Stimulated activated CD8-positive, alpha-beta memory T cell treated with anti-CD3 and anti-CD28 coated beads, Interleukin-7, amount 100 ng/mL, for 24 hours (primary cell): ENCODE measurements around the gene NOL9.
A peak's percentile ranks its signal among the peaks of the same experiment; 100 is the strongest.
"Not testable (repeated sequence)": the region's sequence is repeated elsewhere in the genome, so short reads cannot be mapped to it uniquely, and the experiment has no call there.

Experiments
- DNase-seq: peaks from one replicate; pipeline ENCODE4 v3.0.0-alpha.2; 2020; ENCODE audit warnings: low read depth

The NOL9 gene

DNA sequence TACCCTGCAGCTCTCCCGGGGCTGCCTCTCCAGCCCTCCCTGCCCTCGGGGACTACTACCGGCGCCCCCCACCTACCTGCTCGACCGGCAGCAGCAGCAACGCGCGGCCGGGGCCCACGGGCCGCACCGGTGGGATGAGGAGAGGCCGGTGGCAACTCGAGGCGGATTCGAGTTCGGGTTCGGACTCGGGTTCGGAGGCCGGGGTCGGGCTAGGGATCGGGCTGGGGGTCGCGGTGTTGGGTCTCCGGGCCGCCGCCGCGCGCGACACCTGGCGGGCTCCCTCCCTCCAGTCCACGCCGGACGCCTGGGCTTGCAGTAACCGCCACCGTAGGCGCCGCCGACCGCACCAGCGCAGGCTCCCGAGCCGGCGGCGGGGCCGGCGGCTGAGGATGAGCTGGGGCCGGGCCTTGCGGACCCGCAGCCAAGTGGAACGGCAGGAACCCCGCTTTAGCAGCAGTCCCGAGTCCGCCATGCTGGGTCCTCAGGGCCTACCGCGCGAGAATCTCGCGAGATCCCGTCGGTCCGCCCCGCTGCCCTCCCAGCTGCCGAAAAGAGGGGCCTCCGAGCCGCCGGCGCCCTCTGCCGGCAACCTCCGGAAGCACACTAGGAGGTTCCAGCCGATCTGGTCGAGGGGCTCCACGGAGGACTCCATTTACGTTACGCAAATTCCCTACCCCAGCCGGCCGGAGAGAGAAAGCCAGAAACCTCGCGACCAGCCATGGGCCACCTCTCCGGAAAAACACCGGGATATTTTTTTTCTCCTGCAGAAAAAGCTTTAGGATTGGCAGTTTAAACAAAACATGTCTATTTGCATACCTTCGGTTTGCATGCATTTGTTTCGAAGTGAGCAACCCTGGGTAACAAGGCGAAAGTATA is at the start of gene NOL9:
TSS of gene NOL9 (minus strand) at position 483 of the 876 bp plus-strand sequence. CDS start at position 472, 11 bp downstream.
- DNase-seq: peak; percentile 87

GRCh38 chr1:6603238-6603914 is 49.1 kb upstream of the NOL9 start:
- DNase-seq: no peak

DNA sequence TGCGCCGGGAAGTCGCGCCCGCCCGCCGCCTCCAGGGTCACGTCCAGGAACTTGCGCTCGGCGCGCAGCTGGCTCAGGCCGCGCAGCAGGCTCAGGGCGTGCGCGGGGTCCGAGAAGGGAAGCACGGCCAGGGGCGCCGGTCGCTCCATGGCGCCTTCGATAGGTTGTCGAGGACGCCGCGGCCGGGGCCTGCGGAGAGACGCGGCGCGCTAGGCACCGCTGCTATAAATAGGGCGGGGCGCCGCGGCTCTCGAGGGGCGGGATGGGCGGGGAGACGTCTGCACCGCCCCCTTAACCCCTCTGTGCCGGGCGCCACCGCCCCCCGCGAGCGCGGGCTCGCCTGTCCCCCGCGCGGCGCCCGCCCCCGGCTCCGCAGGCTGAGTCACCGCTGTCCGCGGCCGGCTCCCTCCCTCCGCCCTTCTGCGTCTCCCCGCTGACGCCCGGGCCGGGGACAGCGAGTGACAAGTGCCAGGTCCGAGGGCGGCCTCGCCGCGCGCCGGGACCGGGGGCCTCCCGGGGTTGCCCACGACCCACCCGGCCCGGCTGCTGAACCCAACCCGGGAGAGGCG is 48.4 kb upstream of the NOL9 start, which contains the start of gene KLHL21:
TSS of gene KLHL21 (minus strand) at position 201 of the 569 bp plus-strand sequence. CDS start at position 149, 52 bp downstream.
- DNase-seq: peak; percentile 68

- no peak for DNase-seq
These were observed 47.8 kb upstream of the NOL9 start for GRCh38 chr1:6601923-6602668.

DNA sequence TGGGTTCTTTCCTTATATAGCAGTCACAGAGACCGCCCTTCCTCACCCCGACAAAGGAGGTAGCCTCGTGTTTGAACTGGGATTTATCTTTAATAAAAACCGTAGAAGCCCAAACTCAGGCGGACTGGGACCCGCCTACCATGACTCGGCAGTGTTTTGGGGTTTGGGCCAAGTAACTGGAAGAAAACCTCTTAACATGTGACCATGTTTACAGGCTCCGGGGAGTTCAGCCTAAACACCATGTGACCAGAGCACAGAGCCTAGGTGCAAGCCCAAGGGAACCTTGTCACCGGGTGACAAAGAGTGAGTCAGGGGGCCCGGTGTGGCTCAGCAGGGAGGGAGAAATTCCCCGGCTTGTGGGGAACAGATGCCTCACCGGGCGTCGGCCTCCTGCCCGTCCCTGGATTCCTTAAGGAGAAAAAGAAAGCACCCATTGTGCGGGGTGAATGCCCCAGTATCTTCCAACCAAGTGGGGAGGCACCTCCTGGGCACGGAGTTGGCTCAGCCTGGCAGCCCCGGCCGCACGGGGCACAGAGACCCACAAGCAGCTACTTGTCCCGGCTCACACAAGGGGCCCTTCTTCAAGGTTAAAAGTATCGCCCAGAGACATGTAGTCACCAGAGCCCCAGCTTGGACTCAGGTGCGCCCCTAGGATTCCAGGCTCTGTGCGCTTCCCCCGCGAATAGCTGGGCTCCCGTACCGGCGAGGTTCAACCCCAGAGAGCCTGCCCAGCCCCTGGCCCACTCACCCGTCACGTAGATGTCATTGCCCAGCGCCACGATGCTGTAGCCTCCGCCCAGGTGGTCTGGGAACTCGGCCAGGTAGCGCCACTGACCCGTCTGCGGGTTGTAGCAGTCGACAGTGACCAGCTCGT is 47.0 kb upstream of the NOL9 start:
- DNase-seq: peak; percentile 62

- no peak for DNase-seq
These were observed 46.2 kb upstream of the NOL9 start for GRCh38 chr1:6600410-6601048.

DNA sequence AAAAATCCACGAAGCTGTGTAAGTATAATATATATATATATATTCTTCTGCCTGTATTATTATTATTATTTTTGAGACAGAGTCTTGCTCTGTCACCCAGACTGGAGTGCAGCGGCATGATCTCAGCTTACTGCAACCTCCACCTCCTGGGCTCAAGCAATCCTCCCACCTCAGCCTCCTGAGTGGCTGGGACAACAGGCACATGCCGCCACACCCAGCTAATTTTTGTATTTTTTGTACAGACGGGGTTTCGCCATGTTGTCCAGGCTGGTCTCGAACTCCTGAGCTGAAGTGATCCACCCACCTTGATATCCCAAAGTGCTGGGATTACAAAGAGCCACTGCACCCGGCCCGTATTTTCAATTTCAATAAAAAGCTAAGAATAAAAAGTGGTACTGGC is 45.7 kb upstream of the NOL9 start:
- DNase-seq: not testable (repeated sequence)

GRCh38 chr1:6599141-6599975 is 45.0 kb upstream of the NOL9 start:
- DNase-seq: no peak

GRCh38 chr1:6597777-6598131 is 43.4 kb upstream of the NOL9 start:
- DNase-seq: no peak

DNA sequence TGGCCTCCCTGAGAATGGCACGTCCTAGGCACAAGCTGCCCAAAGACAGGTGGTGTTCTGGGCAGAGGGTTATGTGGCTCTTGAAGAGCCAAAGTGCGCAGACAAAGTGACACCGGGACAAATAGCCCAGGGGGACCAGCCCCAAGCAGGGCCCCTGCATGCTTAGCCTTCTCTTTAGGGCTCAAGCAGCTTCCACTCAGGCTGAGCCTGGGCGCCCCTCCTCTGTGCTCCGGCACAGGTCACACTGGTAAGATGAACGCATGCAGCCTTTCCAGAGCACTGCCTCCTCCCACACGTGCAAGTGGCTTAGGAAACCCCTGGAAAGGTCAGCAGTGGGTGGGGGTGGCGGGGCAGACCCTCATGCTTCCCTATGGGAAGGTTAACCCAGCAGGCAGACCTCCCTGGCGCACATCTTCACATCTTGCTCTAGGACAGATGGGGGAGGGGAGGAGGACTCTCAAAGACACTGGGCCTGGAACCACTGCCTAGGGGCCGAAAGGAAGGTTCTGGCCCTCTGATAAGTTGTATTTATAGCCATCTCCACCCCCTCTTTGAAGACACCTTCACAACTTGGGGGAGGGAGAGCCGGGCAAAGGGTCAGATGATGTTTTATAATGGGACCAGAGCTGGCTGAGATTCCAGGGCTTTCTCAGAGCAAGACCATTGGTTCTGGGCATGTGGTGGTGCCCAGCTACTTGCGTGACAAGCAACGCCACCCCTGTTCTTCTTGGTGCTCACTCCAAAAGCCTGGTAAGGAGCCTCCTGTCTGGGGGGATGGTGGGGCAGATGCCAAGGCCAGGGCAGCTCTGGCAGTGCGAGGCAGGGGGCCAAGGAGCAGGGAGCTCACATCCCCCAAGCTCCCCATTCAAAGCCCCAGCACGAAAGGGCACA is 42.8 kb upstream of the NOL9 start:
- DNase-seq: no peak

DNA sequence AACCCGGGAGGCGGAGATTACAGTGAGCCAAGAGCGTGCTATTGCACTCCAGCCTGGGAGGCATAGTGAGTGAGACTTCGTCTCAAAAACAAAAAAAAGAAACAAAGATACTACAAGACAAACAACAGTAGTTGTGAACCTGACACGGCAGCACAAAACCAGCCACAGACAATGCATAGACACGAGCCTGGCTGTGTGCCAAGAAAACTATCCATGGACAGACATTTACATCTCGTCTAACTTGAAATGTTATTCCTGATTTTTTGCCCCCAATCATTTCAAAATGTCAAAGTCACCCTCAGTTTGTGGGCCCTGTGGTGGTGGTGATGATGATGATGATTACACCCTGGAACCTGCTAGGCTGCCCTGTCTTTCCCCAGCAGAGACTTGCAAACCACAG is 42.0 kb upstream of the NOL9 start:
- DNase-seq: no peak

DNA sequence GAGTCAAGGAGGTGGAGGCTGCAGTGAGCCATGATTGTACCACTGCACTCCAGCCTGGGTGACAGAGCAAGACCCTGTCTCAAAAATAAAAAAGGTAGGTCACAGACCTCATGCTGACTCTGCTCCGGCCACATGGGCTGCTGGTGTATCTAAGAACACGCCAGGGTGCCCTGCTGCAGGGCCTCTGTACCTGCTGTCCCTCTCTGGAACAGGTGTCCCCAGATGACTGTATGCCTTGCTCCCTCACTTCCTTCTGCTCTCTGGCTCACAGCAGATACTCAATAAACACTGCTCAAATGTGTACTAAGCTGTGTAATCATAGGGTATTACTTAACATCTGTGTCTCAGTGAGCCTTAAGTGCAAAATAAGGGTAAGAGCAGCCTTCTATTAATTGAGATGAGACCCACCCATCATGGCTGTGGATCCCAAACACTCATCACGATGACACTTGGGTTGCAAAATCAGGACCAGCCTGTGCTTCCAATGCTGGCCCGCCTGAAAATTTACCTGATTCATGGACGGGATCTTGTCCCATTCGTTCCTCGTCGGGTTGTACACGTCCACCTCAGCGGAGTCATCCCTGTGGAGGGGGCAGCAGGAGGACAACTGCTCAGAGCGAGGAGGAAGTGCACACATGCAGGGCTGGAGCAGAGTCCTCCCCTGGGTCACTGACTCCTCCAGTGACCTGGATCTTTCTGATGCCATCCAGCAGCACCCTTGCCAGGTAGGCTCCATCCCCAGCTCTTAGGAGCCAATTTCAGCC is 40.8 kb upstream of the NOL9 start:
- DNase-seq: no peak

DNA sequence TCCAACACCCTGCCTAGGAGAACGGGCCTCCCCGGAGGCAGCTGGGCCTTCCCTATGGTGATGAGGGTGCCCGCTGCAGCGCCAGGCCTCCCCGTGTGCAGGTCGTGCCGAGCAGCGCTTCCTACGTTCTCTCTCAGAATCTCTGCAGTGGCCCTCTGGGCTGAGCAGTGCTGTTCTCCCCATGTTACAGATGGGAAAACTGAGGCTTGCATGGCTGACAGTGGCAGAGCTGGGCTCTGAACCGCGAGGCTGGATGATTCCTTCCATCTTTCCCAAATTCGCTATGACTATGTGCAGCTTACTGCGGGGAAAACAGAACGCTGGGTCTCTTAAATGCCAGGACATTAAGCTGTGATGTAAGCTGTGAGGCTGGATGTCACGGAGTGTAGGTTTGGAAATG is 39.5 kb upstream of the NOL9 start:
- DNase-seq: no peak

GRCh38 chr1:6592865-6593593 is 38.7 kb upstream of the NOL9 start:
- no peak for DNase-seq

DNA sequence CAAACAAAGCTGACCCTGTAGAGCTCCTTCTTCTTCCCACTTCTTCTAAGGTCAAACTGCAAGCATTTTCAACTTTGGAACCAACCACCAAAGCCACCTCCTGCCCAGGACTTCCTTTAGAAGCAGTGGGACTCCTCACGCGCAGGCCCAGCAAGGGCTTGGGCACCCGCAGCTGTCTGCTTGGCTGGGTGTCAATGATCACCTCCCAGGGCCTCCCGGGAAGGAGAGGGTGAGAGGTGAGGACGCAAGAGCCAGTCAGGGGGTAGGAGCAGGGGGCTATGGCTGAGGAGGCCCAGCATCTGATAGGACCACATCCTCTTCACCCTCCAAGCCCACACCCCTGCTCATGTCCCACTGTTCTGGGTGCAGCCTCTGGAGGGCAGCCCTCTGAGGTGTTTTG is 38.1 kb upstream of the NOL9 start:
- DNase-seq: no peak

GRCh38 chr1:6591644-6592043 is 37.3 kb upstream of the NOL9 start:
- DNase-seq: no peak

DNA sequence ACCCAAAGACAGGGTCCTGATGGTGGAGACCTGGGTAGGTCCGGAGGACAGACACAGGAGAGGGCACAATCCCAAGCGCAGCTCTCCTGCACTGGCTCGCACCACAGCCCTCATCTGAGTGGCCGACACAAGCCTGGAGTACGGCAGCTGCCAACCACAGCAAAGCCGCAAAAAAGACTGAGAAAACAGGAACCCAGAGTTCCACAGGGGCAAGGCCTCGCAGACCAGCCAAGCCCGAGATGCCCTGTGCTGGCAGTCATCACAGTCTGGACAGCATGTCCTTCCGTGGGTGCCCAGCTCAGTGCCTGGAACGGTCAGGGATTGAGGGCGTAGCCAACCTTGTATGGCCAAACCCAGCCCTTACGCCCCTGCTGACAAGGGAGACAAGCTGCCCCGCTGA is 36.9 kb upstream of the NOL9 start:
- no peak for DNase-seq
